Keratinocyte (primary cell): Measurements from ENCODE around the gene PIGN. TPM values are rescaled to one million over a fixed set of nuclear protein-coding genes. Genes with fewer than 3 reads are reported as not detected.
A peak's percentile ranks its signal among the peaks of the same experiment; 100 is the strongest.

Source experiments
- DNase-seq: peaks from one replicate; pipeline ENCODE4 v3.0.0-alpha.2; 2011; ENCODE audit warnings: low read depth, missing footprints, low spot score
- FAIRE-seq: peaks from 2 replicates; lab custom pipeline; 2011; peaks lifted over from hg19 to GRCh38; lab: Jason Lieb, UNC
- H2AFZ ChIP-seq: 2 replicates; pipeline ENCODE4 v1.6.0; 2012; ENCODE audit warnings: low read length, control low read depth, inconsistent platforms; ENCODE audit not compliant: control insufficient read depth
- H3K27ac ChIP-seq: 2 replicates; pipeline ENCODE4 v1.5.1; 2011; ENCODE audit warnings: low read length; ENCODE audit not compliant: control insufficient read depth, insufficient read depth
- H3K27me3 ChIP-seq: 3 replicates; pipeline ENCODE4 v1.6.0; 2011; ENCODE audit warnings: low read length; ENCODE audit not compliant: control insufficient read depth, insufficient read depth; ENCODE audit errors: extremely low read depth
- H3K36me3 ChIP-seq, 2 experiments: 2 replicates in 1 of 2; 3 replicates in 1 of 2; pipeline ENCODE4 v1.5.1; 2011; ENCODE audit warnings: low read length in 2 of 2, mild to moderate bottlenecking in 1 of 2; ENCODE audit not compliant: control insufficient read depth in 2 of 2, insufficient read depth in 2 of 2; ENCODE audit errors: extremely low read depth in 1 of 2
- H3K4me1 ChIP-seq: 3 replicates; pipeline ENCODE4 v1.5.1; 2011; ENCODE audit warnings: low read length; ENCODE audit not compliant: control insufficient read depth, insufficient read depth; ENCODE audit errors: extremely low read depth
- H3K4me2 ChIP-seq: 3 replicates; pipeline ENCODE4 v1.6.0; 2011; ENCODE audit warnings: low read depth, low read length; ENCODE audit not compliant: control insufficient read depth, insufficient read depth; ENCODE audit errors: extremely low read depth
- H3K4me3 ChIP-seq, 3 experiments: fragments of 200-600 bp in 1 of 3; sonication (generic) in 1 of 3; 2 replicates in 2 of 3; 3 replicates in 1 of 3; pipeline ENCODE4 v1.5.1; 2011 to 2016; ENCODE audit warnings: low read length in 3 of 3, mild to moderate bottlenecking in 3 of 3, control low read depth in 2 of 3, inconsistent platforms in 1 of 3, low read depth in 1 of 3, mixed read lengths in 1 of 3, mixed run types in 1 of 3, moderate library complexity in 1 of 3; ENCODE audit not compliant: control insufficient read depth in 2 of 3, insufficient read depth in 2 of 3; ENCODE audit errors: extremely low read depth in 1 of 3
- H3K79me2 ChIP-seq: 2 replicates; pipeline ENCODE4 v1.6.0; 2012; ENCODE audit warnings: low read length; ENCODE audit not compliant: control insufficient read depth, insufficient read depth
- H3K9ac ChIP-seq: 3 replicates; pipeline ENCODE4 v1.6.0; 2011; ENCODE audit warnings: low read length; ENCODE audit not compliant: control insufficient read depth, insufficient read depth; ENCODE audit errors: extremely low read depth
- H3K9me1 ChIP-seq: 3 replicates; pipeline ENCODE4 v1.6.0; 2011; ENCODE audit warnings: low read length; ENCODE audit not compliant: control insufficient read depth, insufficient read depth; ENCODE audit errors: extremely low read depth
- H3K9me3 ChIP-seq: 2 replicates; pipeline ENCODE4 v1.5.1; 2012; ENCODE audit warnings: low read depth, low read length; ENCODE audit not compliant: control insufficient read depth
- H4K20me1 ChIP-seq: 3 replicates; pipeline ENCODE4 v1.6.0; 2011; ENCODE audit warnings: low read length; ENCODE audit not compliant: control insufficient read depth, insufficient read depth; ENCODE audit errors: extremely low read depth
- EZH2 ChIP-seq: IDR thresholded peaks from one replicate; pipeline ENCODE4 v1.6.1; 2012; ENCODE audit warnings: inconsistent platforms, mild to moderate bottlenecking, low read length, moderate library complexity
- dilution Hi-C: fragments of 300-500 bp; cut with MboI; formaldehyde crosslinking; loops from one replicate; pipeline ENCODE4 v1.7.0; 2020; ENCODE audit warnings: low sequenced_read_pairs; ENCODE audit not compliant: extremely low pct_ligation_motif_present
- polyA plus RNA-seq, 5 experiments: library from polyadenylated mRNA; depleted of rRNA in 3 of 5; stranded (reverse) in 3 of 5; stranded (forward) in 1 of 5; unstranded in 1 of 5; fragments of >200 nt; gene quantifications; 1 replicate in 1 of 5; 2 replicates in 3 of 5; 3 replicates in 1 of 5; pipeline versions ENCODE4 v1.2.1 to v1.2.3, GENCODE V29; 2011 to 2012; ENCODE audit warnings: missing spikeins in 2 of 5, low read depth in 1 of 5, low replicate concordance in 1 of 5
- TF ChIP-seq, protein P1 (sequence below), 3 experiments: IDR thresholded peaks in 1 of 3; conservative IDR thresholded peaks in 1 of 3; optimal IDR thresholded peaks in 1 of 3; 2 replicates in 2 of 3; 3 replicates in 1 of 3; pipeline versions ENCODE3 to v1.5.1; 2011; ENCODE audit warnings: low read length in 3 of 3, mild to moderate bottlenecking in 3 of 3, moderate library complexity in 2 of 3, control low read depth in 1 of 3, inconsistent platforms in 1 of 3; ENCODE audit not compliant: insufficient read depth in 2 of 3; ENCODE audit errors: extremely low read depth in 1 of 3

Gene PIGN
- polyA plus RNA-seq, 1 donor (not counting 4 experiments of a cell fraction or from before 2014, with no cell fraction given): 41.2 TPM

DNA sequence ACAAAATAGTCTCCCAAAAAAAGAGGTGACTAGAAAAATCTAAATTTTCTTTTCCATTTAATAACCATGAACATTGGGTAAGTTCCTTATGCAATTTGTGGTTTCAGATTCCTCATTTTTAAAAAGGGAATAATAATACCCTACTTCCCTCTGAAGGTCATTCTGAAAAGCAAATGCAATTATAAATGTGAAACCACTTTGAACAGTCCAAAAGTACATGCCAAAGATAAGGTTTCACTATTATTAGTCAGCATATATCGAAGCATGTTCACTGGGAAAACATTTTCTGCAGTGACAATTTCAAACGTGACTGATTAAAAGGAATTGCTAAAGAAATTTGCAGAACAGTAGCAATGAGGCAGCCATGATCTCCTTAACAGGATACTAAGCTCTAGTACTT lies 193.9 kb downstream of the PIGN start:
- no peaks in the 10 kb centered on the region for H3K79me2 ChIP-seq
- TF ChIP-seq EZH2: no peak
- TF ChIP-seq, protein P1, sequence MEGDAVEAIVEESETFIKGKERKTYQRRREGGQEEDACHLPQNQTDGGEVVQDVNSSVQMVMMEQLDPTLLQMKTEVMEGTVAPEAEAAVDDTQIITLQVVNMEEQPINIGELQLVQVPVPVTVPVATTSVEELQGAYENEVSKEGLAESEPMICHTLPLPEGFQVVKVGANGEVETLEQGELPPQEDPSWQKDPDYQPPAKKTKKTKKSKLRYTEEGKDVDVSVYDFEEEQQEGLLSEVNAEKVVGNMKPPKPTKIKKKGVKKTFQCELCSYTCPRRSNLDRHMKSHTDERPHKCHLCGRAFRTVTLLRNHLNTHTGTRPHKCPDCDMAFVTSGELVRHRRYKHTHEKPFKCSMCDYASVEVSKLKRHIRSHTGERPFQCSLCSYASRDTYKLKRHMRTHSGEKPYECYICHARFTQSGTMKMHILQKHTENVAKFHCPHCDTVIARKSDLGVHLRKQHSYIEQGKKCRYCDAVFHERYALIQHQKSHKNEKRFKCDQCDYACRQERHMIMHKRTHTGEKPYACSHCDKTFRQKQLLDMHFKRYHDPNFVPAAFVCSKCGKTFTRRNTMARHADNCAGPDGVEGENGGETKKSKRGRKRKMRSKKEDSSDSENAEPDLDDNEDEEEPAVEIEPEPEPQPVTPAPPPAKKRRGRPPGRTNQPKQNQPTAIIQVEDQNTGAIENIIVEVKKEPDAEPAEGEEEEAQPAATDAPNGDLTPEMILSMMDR (optimal IDR thresholded peaks at IDR 0.05 in 1 of 3, IDR thresholded peaks at IDR 0.05 in 1 of 3, conservative IDR thresholded peaks at IDR 0.05 in 1 of 3; ENCODE audit: extremely low read depth in 1 of 3, insufficient read depth in 2 of 3, low read length in 3 of 3): no peak
- no peaks in the 10 kb centered on the region for H3K9me3 ChIP-seq
- DNase-seq (no peak), FAIRE-seq (peak; percentile 55)
- H3K9me1 ChIP-seq: no peaks in the 10 kb centered on the region
- H3K27me3 ChIP-seq: no peaks in the 10 kb centered on the region
- H3K4me1 ChIP-seq: peaks cover 56% of the 10 kb centered on the region
- no peak overlapping the region for H3K4me3 ChIP-seq
- peak overlapping the region; percentile 57 for H3K4me2 ChIP-seq
- H3K27ac ChIP-seq: peak overlapping the region; percentile 72
- dilution Hi-C loops: no loop called here
- H3K9ac ChIP-seq: no peak overlapping the region
- H4K20me1 ChIP-seq: no peaks in the 10 kb centered on the region
- no peaks in the 10 kb centered on the region for H3K36me3 ChIP-seq
- H2AFZ ChIP-seq: peak overlapping the region; percentile 65

DNA sequence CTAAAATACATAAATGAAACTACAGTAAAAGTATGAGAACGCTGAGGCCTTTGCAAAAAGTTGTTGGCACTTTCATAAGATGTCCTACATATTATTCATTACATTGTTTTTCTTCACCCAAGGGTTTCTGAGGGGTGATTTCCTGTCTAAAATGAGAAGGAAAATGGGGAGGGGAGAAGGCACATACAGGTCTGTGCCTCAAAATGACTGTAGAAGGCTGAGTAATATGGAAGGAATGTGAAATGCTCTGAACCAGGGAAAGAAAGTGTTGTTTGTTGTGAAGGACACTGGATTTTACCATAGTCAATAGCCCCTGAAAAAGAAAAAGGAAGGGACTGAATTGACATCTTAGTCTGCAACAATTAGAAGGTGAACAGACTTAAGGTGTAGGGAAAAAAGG lies 194.6 kb downstream of the PIGN start:
- dilution Hi-C loops: no loop called here
- TF ChIP-seq, protein P1 (optimal IDR thresholded peaks at IDR 0.05 in 1 of 3, IDR thresholded peaks at IDR 0.05 in 1 of 3, conservative IDR thresholded peaks at IDR 0.05 in 1 of 3; ENCODE audit: extremely low read depth in 1 of 3, insufficient read depth in 2 of 3, low read length in 3 of 3): no peak
- no peak for TF ChIP-seq EZH2
- Histone ChIP-seq H3K9me1 (no peaks in the 10 kb centered on the region), H3K27me3 (no peaks in the 10 kb centered on the region), H4K20me1 (no peaks in the 10 kb centered on the region), H2AFZ (peak overlapping the region; percentile 74), H3K4me2 (peak overlapping the region; percentile 57), H3K4me1 (peaks cover 53% of the 10 kb centered on the region), H3K79me2 (no peaks in the 10 kb centered on the region), H3K9me3 (no peaks in the 10 kb centered on the region), H3K36me3 (no peaks in the 10 kb centered on the region), H3K27ac (peak overlapping the region; percentile 72), H3K4me3 (no peak overlapping the region), H3K9ac (no peak overlapping the region)
- FAIRE-seq (peak; percentile 93), DNase-seq (no peak)
